GM19043 (cell line): Measurements from ENCODE around the gene DGKB.

Experiments
- ATAC-seq: cut with Tn5 transposase; IDR thresholded peaks from one replicate; pipeline ENCODE4 v1.9.1; 2021; ENCODE audit warnings: low read depth; ENCODE audit not compliant: unreplicated experiment

The DGKB gene

DNA sequence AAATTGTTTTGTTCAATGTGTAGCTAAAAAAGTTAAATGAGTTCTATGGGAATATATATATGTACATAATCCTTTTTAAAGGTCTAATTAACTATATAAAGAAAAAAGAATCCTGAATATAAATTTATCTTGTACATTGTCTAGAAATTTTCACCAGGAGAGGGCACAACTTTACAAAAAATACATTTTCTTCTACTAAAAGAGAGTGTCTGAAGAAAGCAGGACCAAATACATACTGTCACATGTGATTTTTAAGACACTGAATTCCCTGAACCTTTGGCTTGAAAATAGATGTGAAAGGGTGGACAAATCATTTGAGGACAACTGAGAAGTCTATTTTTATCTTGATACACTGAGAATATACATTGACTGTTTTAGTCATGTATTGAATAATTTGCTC lies 204.3 kb downstream of the DGKB start:
- ATAC-seq, result no peak

GRCh38 chr7:14697684-14698083 lies 204.9 kb downstream of the DGKB start:
- no peak for ATAC-seq

- no peak for ATAC-seq
These were observed 210.9 kb downstream of the DGKB start for GRCh38 chr7:14691597-14692203.

GRCh38 chr7:14691034-14691433 lies 211.5 kb downstream of the DGKB start:
- no peak for ATAC-seq

- no peak for ATAC-seq
These were observed 212.1 kb downstream of the DGKB start for GRCh38 chr7:14690486-14690885.

DNA sequence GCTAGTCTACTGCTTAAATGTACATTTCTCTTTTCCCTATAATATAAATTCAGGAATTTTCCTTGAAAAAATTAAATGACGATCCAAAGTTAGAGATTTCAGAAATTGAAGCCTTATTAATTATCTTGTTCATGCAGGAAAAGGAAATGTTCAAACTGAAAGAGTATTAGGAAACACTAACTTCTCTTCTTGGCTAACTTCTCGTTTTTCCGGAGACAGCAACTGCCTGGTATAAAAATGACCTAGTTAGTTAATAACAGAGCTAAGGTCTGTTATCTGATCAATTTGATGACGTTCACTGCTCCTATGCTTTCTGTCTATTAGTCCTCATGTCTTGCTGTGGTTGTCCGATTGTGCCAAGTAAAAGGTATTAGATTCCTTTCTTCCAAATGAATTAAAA lies 212.5 kb downstream of the DGKB start:
- no peak for ATAC-seq

DNA sequence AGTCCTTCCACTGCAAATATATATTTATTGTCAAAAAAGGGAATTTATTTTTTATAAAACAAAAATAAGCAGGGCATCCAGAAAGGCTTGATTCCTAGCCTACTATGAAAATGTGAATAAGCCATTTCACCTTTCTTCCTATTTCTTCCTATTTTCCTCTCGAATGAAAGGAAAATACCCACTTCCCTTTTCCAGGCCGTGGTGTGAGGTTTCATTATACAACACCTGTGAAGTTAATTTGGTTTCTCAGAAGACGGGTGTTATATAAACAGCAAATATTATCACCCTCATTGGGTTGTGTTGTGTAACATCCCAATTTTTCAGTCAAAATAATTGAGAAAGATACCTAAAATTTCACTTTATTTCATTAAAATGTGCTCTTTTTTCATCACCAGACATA lies 214.3 kb downstream of the DGKB start:
- ATAC-seq, result no peak

GRCh38 chr7:14687777-14688176 lies 214.8 kb downstream of the DGKB start:
- no peak for ATAC-seq

DNA sequence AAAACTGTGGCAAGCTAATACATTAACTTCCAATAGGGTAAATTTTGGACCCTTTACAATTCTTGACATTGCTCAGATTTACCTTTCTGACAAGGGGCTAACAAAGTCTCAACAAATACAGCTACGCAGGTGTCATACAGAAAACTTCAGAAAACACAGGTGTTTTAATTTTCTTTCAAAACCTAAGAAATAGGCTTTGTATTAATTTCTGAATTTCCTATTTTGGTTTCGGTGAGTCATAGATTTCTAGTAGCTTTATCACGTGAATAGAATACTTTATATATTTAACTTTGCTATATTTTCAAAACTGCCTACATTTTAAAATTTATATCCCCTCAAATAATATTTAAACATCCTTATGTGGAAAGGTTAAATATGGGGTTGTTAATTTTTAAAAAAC lies 215.3 kb downstream of the DGKB start:
- ATAC-seq, result no peak

DNA sequence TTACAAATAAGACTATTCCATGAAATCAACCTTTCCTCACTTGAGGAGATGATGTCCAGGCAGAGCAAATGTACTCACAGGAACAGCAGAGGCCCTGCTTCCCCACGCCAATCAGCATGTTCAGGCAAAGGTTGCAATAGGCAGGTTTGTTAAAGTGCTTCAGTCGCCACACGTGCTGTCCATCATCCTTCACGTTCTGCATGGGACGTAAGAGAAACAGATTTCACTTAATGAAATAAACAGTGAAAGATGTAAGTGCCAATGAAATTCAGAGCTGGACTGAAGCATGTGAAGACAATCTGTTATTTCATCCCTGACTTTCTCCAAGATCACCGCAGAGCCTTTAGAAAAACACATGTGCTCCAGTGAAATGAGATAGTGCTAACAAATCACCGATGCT lies 217.4 kb downstream of the DGKB start:
- no peak for ATAC-seq

DNA sequence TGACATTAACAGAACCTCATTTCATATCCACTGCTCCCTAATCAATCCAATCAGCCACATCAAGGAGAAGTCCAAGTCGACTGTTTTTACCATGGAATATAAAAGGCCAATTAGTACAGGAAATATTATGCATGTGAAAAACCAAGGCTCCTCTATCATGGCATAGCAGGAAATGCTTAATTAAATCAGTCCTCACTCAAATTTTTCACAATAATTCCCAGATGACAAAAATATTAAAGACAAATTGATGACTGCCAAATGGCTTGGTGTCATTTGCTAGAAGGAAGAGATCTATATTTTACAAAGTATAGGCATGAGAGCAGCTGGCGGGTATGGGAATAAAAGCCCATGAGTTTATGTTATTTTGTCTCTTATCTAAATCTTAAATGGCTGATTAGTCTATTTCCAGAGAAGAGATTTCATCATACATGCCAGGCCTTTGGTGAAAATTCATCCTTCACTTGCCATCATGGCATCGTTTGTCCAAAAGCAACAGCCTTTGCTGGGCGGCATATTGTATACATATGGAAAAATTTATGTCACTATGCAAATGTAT lies 219.6 kb downstream of the DGKB start:
- no peak for ATAC-seq

- no peak for ATAC-seq
These were observed 225.7 kb downstream of the DGKB start for GRCh38 chr7:14676896-14677295.

DNA sequence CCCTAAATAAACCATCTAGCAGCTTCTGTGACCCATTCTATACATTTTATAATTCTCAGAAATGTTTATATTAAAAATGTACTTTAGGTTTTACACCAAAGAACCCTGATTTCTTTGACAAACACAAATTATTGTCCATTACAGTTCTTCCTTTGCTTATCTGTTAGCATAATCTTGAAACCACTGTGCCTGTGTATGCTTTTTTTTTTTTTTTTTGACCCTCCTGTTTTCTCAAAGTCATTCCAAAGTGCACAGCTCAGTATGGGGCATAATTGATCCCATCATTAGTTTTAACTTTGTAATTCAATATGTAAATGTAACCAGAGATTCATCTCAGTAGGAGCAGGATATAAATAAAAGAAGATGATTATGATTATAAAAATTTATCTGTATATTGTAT lies 229.3 kb downstream of the DGKB start:
- no peak for ATAC-seq

- ATAC-seq, result no peak
These were observed 235.6 kb downstream of the DGKB start for GRCh38 chr7:14666913-14667312.

GRCh38 chr7:14666304-14666703 lies 236.2 kb downstream of the DGKB start:
- ATAC-seq, result no peak

GRCh38 chr7:14639801-14640200 lies 262.8 kb downstream of the DGKB start:
- no peak for ATAC-seq

- no peak for ATAC-seq
These were observed 263.2 kb downstream of the DGKB start for GRCh38 chr7:14639329-14639728.

DNA sequence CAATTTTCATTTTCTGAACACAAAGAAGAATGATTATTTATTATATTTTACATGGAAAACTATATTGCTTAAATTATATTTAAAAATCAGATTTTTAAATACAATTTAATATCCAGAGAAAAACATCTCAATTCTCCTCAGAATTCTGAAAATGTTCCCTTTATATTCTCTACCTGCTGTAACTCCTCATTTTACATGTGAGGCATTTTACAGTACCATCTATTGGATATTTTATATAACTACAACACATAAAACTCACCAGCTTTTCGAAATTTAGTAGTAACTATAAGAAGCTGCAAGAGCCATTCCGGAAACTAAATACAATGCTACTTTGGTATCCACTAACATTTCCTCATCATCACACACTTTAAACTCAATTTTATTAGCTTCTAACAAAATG lies 264.6 kb downstream of the DGKB start:
- no peak for ATAC-seq

DNA sequence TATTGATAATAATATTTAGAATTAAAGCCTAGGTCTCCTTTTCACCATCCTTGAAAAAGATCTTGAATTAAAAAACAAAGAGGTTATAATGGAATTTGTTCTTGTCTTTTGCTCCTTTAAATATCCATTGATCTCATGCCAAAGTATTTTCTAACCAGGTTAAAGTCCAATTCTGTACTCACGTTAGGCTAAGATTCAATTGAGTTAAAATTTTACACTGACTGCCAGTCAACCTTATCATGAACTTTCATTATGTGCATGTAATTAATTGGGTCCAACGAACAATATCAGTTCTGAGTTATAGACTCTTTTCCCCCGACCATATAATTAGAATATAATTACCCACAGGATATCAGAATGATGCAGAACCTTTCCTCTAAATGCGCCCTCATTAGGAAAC lies 266.6 kb downstream of the DGKB start:
- ATAC-seq, result no peak

- no peak for ATAC-seq
These were observed 272.5 kb downstream of the DGKB start for GRCh38 chr7:14630048-14630447.

DNA sequence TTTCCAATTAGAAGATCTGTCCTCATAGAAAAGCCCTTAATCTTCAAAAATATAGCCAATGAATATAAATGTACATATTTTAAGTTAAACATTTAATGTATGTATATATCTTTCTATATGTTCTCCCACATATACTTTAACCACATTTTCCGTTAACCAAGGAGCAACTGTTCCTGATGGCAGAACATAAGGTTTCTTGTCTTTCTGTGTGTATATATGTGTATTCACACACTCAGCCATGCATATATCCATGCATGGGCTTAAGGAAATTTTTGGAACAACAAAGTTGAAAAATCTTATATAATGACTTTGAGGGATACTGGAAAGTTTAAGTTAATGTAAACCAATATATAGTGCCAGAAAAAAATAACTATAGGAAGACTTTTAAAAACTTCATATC lies 274.0 kb downstream of the DGKB start:
- no peak for ATAC-seq

DNA sequence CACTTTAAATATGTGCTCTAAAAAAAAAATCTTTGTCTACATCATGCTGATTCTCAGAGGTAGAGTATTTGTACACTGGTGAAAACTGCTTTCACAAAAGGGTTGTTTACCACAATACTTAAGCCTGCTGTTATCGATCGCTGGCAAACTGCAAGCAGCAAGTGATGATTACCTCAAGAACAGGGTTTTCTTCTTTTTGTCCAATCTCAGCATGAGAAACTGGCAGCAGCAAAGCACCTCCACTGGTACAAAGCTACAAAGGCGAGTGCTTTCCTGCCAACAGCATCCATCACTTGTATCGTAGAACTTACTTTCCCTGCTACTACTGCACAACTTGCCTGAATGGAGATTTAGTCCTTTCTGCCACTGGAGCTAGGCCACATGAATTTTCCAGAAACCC lies 276.5 kb downstream of the DGKB start:
- no peak for ATAC-seq

DNA sequence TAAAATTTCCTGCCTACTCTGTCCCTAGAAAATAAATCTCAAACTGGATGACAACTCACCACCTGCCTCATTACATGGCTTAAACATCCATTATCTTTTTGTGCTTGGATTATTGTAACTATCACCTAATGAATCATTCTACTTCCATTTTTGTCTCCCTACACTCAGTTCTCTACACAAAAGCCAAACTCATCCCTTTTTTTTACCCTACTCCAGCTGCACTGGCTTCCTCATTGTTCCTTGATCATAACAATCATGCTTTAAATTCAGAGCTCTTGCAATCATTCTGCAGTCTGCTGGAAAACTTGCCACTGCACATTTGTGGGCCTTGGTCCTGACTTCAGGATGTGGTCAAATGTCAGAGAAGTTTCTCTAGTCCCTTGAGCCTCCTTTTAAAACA lies 280.0 kb downstream of the DGKB start:
- ATAC-seq, result no peak
